Tibial nerve (tissue), 4 donors: Measurements from ENCODE around the gene CRYGN. TPM values are rescaled to one million over a fixed set of nuclear protein-coding genes. Genes with fewer than 3 reads are reported as not detected.

Experiments used
- DNase-seq, 2 donors: peaks; one replicate each; pipeline ENCODE4 v3.0.0-alpha.2; 2019; ENCODE audit warnings: low spot score in 2 of 2
- H3K27ac ChIP-seq, 4 donors: fragments of 200-600 bp; sonication (generic) in 3 of 4; one replicate each; pipeline ENCODE4 v1.5.1; 2017 to 2019; ENCODE audit warnings: mild to moderate bottlenecking in 1 of 4
- H3K27me3 ChIP-seq, 2 donors: fragments of 200-600 bp; sonication (generic) in 1 of 2; one replicate each; pipeline versions ENCODE4 v1.5.1 to v1.6.0; 2017 to 2019
- H3K36me3 ChIP-seq, 3 donors: fragments of 200-600 bp; sonication (generic); one replicate each; pipeline ENCODE4 v1.5.1; 2018 to 2019
- H3K4me1 ChIP-seq, 4 donors: fragments of 200-600 bp; sonication (generic) in 3 of 4; one replicate each; pipeline ENCODE4 v1.5.1; 2017 to 2019
- H3K4me3 ChIP-seq, 4 donors: fragments of 200-600 bp; sonication (generic) in 3 of 4; one replicate each; pipeline ENCODE4 v1.5.1; 2017 to 2019; ENCODE audit warnings: mild to moderate bottlenecking in 1 of 4, moderate library complexity in 1 of 4
- H3K9me3 ChIP-seq, 4 donors: fragments of 200-600 bp; sonication (generic) in 3 of 4; one replicate each; pipeline ENCODE4 v1.5.1; 2017 to 2019
- EP300 ChIP-seq, 2 donors: sonication (generic); formaldehyde crosslinking; IDR thresholded peaks; one replicate each; pipeline ENCODE4 v1.6.1; 2017; ENCODE audit warnings: antibody characterized with exemption in 2 of 2, mild to moderate bottlenecking in 1 of 2
- POLR2A ChIP-seq, 2 donors: fragments of 450-650 bp; IDR thresholded peaks; one replicate each; pipeline ENCODE4 v1.6.1; 2017; ENCODE audit warnings: antibody characterized with exemption in 2 of 2, mild to moderate bottlenecking in 2 of 2, moderate library complexity in 2 of 2
- WGBS, 2 donors: methylation state at CpG; one replicate each; pipeline ENCODE4 v1.1.5; 2018; 5-methylcytosine and 5-hydroxymethylcytosine counted together
- total RNA-seq, 4 donors: library from RNA; depleted of rRNA; stranded (reverse); fragments of >200 nt; gene quantifications; one replicate each; pipeline ENCODE4 v1.1.0, GENCODE V29; 2016
- TF ChIP-seq, protein P1 (sequence below), 5 experiments: fragments of 200-600 bp in 3 of 5; fragments of 450-650 bp in 2 of 5; sonication (generic) in 3 of 5; IDR thresholded peaks; one replicate each; pipeline ENCODE4 v1.5.1; 2016 to 2019; ENCODE audit warnings: antibody characterized with exemption in 5 of 5, mild to moderate bottlenecking in 3 of 5, moderate library complexity in 2 of 5

The CRYGN gene
- total RNA-seq, 4 donors from 2014 or later, result 0.59 to 1.5 (median 0.87) TPM; not detected in 1

DNA sequence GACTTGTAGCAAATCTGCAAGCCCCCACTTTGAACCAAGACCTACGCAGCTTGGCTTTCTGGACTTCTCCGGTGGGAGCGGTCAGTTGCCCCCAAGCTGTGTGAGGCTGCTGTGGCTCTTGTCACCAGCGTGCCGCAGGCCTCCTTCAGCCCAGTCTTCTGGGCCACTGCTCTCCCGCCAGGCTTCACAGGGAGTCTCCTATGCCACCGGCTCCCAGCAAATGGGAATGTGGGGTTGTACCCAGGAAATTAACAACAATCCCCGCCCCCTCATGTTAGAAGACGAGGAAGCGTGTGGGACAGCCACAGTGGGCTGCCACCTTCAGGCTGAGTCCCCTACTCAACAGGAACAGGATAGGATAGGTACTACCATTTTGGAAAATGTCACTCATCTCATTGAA is 34.4 kb downstream of the CRYGN start:
- TF ChIP-seq, protein P1, sequence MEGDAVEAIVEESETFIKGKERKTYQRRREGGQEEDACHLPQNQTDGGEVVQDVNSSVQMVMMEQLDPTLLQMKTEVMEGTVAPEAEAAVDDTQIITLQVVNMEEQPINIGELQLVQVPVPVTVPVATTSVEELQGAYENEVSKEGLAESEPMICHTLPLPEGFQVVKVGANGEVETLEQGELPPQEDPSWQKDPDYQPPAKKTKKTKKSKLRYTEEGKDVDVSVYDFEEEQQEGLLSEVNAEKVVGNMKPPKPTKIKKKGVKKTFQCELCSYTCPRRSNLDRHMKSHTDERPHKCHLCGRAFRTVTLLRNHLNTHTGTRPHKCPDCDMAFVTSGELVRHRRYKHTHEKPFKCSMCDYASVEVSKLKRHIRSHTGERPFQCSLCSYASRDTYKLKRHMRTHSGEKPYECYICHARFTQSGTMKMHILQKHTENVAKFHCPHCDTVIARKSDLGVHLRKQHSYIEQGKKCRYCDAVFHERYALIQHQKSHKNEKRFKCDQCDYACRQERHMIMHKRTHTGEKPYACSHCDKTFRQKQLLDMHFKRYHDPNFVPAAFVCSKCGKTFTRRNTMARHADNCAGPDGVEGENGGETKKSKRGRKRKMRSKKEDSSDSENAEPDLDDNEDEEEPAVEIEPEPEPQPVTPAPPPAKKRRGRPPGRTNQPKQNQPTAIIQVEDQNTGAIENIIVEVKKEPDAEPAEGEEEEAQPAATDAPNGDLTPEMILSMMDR (IDR thresholded peaks at IDR 0.05), result no peak
- Histone ChIP-seq H3K9me3 (no peaks in the 10 kb centered on the region), H3K4me3 (no peak overlapping the region), H3K27ac (peak overlapping the region; percentile 78 to 94 (median 89)), H3K4me1 (peaks cover 0 to 87% (median 40%) of the 10 kb centered on the region in 4 donors), H3K27me3 (peaks cover 0 to 21% of the 10 kb centered on the region in 2 donors), H3K36me3 (no peaks in the 10 kb centered on the region)
- WGBS, 2 donors, result 84 to 86% methylated on average over 7 to 10 of the region's 10 CpGs
- DNase-seq, result no peak

DNA sequence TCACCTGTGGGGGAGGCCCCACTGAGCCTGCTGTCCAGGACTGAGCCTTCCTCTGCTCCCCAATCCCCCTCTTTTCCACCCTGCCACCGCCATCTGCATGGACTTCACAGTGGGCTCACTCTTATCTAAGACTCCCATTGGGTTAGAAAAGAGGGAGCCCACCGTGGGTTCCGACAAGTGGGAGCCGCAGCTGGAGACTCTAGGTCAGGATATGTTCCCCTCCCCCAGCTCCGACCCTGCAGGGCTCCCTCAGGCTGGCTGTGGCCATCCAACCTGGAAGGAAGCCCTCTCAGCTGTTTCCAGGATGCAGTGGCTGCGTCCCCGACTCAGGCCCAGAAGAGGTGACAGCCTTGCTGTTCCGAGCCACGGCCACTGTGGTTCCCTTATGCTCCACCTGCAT is 34.9 kb downstream of the CRYGN start:
- H3K27ac ChIP-seq, result peak overlapping the region; percentile 46 to 94 (median 86)
- no peak for TF ChIP-seq POLR2A (IDR thresholded peaks at IDR 0.05)
- TF ChIP-seq, protein P1 (IDR thresholded peaks at IDR 0.05), result no peak
- TF ChIP-seq EP300 (IDR thresholded peaks at IDR 0.05), result no peak
- whole genome bisulfite sequencing, 2 donors, result 79 to 81% methylated on average over 9 of the region's 9 CpGs

DNA sequence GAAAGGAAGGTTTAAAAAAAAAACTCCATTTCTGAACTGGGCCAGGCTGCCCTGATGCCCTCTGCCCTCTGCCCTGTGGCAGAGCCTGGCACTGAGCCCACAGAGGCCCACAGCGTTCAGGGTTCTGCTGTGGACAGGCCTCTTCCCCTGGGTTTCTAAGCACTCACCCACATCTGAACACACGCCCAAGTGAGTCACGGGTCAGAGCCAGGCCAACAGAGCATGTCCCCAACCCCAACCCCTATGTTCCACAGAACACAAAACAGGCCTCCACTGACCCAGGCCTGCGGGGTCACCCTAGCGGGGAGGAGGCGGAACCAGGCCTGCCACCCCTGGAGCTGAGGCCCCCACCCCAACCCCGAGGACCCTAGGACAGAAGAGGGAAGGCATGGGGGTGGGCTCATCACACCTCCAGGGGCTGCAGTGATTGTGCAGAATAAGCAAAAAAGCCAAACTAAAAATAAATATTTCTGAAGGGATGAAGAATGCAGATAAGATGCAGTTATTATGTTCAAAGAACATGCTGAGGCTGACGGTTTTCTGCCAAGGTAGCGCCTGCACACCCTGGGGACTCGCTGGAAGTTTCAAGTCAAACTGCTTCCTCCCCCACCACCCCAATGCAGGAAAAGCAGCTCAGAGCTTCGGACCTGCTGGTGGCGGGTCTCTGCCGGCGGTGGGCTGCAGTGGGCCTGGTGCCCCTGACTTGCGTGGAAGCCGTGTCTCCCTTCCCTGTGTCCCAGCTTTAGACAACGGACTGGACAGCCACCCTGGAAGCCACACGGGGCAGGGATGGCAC is 35.5 kb downstream of the CRYGN start:
- WGBS, 2 donors, result 36 to 39% methylated on average over 17 to 18 of the region's 18 CpGs
- peak overlapping the region; percentile 69 to 94 (median 86) for H3K27ac ChIP-seq
- no peaks in the 10 kb centered on the region for H3K36me3 ChIP-seq
- H3K4me1 ChIP-seq, result peaks cover 0 to 80% (median 32%) of the 10 kb centered on the region in 4 donors
- TF ChIP-seq POLR2A (IDR thresholded peaks at IDR 0.05) (no peak), EP300 (IDR thresholded peaks at IDR 0.05) (peak in 1 of 2 donors; percentile 85)
- TF ChIP-seq, protein P1 (IDR thresholded peaks at IDR 0.05), result no peak
- no peak overlapping the region for H3K4me3 ChIP-seq
- H3K9me3 ChIP-seq, result no peaks in the 10 kb centered on the region
- peak; percentile 46 to 66 for DNase-seq
- peaks cover 0 to 12% of the 10 kb centered on the region in 2 donors for H3K27me3 ChIP-seq

More for the DNA sequence above, 34.9 kb downstream of the CRYGN start:
- Histone ChIP-seq H3K4me3 (no peak overlapping the region), H3K9me3 (no peaks in the 10 kb centered on the region), H3K36me3 (no peaks in the 10 kb centered on the region), H3K27me3 (peaks cover 0 to 18% of the 10 kb centered on the region in 2 donors), H3K4me1 (peaks cover 0 to 86% (median 37%) of the 10 kb centered on the region in 4 donors)
- no peak for DNase-seq

DNA sequence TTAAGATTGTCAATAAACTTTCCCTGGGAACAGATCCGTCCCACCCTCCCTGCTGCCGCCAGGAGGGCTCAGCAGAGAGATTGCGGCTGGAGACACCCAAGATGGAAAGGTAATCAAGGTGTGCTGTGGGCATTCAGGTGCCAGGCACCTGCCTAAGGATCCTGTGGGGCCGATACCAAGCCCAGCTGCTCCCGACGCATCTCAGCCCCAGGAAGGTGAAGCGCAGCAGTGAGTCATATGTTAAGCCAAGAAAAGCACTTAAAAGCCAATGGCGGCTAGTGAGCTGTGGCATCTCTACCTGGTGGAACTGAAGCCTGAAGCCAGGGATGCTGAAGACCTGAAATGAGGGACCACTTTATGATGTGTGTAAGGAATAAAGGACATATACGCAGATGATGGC is 36.2 kb downstream of the CRYGN start:
- H3K9me3 ChIP-seq, result no peaks in the 10 kb centered on the region
- peaks cover 0 to 5% of the 10 kb centered on the region in 2 donors for H3K27me3 ChIP-seq
- peaks cover 0 to 2% (median 0%) of the 10 kb centered on the region in 3 donors for H3K36me3 ChIP-seq
- H3K4me1 ChIP-seq, result peaks cover 0 to 74% (median 29%) of the 10 kb centered on the region in 4 donors
- DNase-seq, result no peak
- TF ChIP-seq POLR2A (IDR thresholded peaks at IDR 0.05), result no peak
- TF ChIP-seq, protein P1 (IDR thresholded peaks at IDR 0.05), result no peak
- no peak for TF ChIP-seq EP300 (IDR thresholded peaks at IDR 0.05)
- WGBS, 2 donors, result 63 to 67% methylated on average over 9 of the region's 9 CpGs
- peak overlapping the region; percentile 69 to 94 (median 86) for H3K27ac ChIP-seq
- H3K4me3 ChIP-seq, result no peak overlapping the region
